ENCODE results near the gene CD83. TPM values are rescaled to one million over a fixed set of nuclear protein-coding genes. Genes with fewer than 3 reads are reported as not detected.

CD83 gene
- total and polyA plus RNA-seq, 2 of the 4 experiments (the other 2 are of a cell fraction) = 2.0 to 2.5 TPM

DNA sequence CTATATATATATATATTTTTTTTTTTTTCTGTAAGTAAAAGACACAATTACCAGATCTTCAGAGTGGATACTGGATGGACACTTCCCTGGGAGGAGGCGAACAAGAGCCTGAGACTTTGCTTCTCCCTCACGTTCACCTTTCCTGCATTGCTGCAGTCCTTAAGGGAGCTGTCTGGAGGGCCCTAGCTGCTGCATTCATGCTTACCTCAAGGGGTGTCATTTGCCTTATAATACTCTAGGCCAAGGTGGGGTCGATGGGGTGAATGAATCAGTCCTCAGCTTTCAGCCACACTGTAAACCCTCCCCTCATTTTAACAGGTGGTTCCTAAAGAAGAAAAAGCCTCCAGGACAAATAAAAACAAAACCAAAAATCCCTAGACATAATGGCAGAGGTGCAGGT, 34.8 kb upstream of the CD83 start:
- no peak for DNase-seq

More for the DNA sequence above, 34.8 kb upstream of the CD83 start:
- no peak overlapping the region for H2BK20ac ChIP-seq (ENCODE audit: low read depth, low read length)
- no peak overlapping the region for H2AK9ac ChIP-seq (replicated peaks; ENCODE audit: low read depth, low read length, poor library complexity)
- H4K5ac ChIP-seq (ENCODE audit: low read depth, low read length) = no peak overlapping the region
- dilution Hi-C loops (cut with HindIII; ENCODE audit: low sequenced_read_pairs, unreplicated experiment) (no loop called here), in situ Hi-C loops (cut with MboI; ENCODE audit: low sequenced_read_pairs) (no loop called here), intact Hi-C loops (cut with micrococcal nuclease) (no loop called here)
- no peak overlapping the region for H4K91ac ChIP-seq (ENCODE audit: insufficient read depth, low read depth, low read length)
- no peak overlapping the region for H2BK5ac ChIP-seq (ENCODE audit: low read depth, low read length, poor library complexity, severe bottlenecking)
- H2AFZ ChIP-seq (replicated peaks; ENCODE audit: low read length, poor library complexity) = no peak overlapping the region
- ChIA-PET POLR2A (ENCODE audit: unreplicated experiment) (no interaction called here), CTCF (no interaction called here)
- no peak overlapping the region for H3K23ac ChIP-seq (ENCODE audit: low read depth, low read length)
- BruUV-seq (replicated peaks) = no TSS peak
- no peaks in the 10 kb centered on the region for H3K4me1 ChIP-seq (ENCODE audit: control insufficient read depth, insufficient read depth, low read length)
- H2AK5ac ChIP-seq (ENCODE audit: low read depth, low read length) = no peak overlapping the region
- H3K9me3 ChIP-seq (ENCODE audit: control insufficient read depth, insufficient read depth, low read length) = no peaks in the 10 kb centered on the region
- H3K56ac ChIP-seq (ENCODE audit: extremely low read depth, insufficient read depth, low read length) = no peak overlapping the region
- no peak overlapping the region for H4K8ac ChIP-seq (ENCODE audit: low read depth in 2 of 2, low read length in 2 of 2)
- H3K14ac ChIP-seq (replicated peaks; ENCODE audit: low read depth, low read length) = no peak overlapping the region
- no CpG with 5 or more reads among the region's 3 CpGs for WGBS, 2 experiments (ENCODE audit: extremely low coverage in 2 of 2, insufficient read length in 1 of 2)
- no peak overlapping the region for H2BK15ac ChIP-seq (ENCODE audit: low read depth, low read length)
- no peak overlapping the region for H3K4me3 ChIP-seq (ENCODE audit: insufficient read depth, low read depth, low read length)
- no peaks in the 10 kb centered on the region for H3K36me3 ChIP-seq (ENCODE audit: control insufficient read depth, insufficient read depth, low read length)
- no peak for ATAC-seq (ENCODE audit: low read depth)
- H4K20me1 ChIP-seq (ENCODE audit: insufficient read depth, low read length) = no peaks in the 10 kb centered on the region
- H2BK120ac ChIP-seq (ENCODE audit: low read depth, low read length) = no peak overlapping the region
- no peak overlapping the region for H3K4ac ChIP-seq (ENCODE audit: low read depth, low read length)
- no peaks in the 10 kb centered on the region for H3K9me1 ChIP-seq (ENCODE audit: insufficient read depth, low read length)
- no peak overlapping the region for H3K18ac ChIP-seq (ENCODE audit: low read depth, low read length)
- H3K9ac ChIP-seq (ENCODE audit: low read depth, low read length) = no peak overlapping the region
- TF ChIP-seq, protein P1, sequence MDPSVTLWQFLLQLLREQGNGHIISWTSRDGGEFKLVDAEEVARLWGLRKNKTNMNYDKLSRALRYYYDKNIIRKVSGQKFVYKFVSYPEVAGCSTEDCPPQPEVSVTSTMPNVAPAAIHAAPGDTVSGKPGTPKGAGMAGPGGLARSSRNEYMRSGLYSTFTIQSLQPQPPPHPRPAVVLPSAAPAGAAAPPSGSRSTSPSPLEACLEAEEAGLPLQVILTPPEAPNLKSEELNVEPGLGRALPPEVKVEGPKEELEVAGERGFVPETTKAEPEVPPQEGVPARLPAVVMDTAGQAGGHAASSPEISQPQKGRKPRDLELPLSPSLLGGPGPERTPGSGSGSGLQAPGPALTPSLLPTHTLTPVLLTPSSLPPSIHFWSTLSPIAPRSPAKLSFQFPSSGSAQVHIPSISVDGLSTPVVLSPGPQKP (IDR thresholded peaks at IDR 0.05; ENCODE audit: borderline replicate concordance, low read depth, low read length) = no peak
- no peak for TF ChIP-seq FOS (IDR thresholded peaks at IDR 0.05; ENCODE audit: low read depth, low read length)
- no peak for TF ChIP-seq SMC3 (IDR thresholded peaks at IDR 0.05; ENCODE audit: low read depth, low read length)
- no peak for TF ChIP-seq MAFK (IDR thresholded peaks at IDR 0.05; ENCODE audit: low read depth, low read length)
- TF ChIP-seq, protein P2, sequence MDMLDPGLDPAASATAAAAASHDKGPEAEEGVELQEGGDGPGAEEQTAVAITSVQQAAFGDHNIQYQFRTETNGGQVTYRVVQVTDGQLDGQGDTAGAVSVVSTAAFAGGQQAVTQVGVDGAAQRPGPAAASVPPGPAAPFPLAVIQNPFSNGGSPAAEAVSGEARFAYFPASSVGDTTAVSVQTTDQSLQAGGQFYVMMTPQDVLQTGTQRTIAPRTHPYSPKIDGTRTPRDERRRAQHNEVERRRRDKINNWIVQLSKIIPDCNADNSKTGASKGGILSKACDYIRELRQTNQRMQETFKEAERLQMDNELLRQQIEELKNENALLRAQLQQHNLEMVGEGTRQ (IDR thresholded peaks at IDR 0.05; ENCODE audit: low read depth, low read length) = no peak
- TF ChIP-seq POLR2A (IDR thresholded peaks at IDR 0.05; ENCODE audit: low read depth, low read length) = no peak
- no peak for TF ChIP-seq NFE2L2 (IDR thresholded peaks at IDR 0.05; ENCODE audit: low read depth, low read length)
- TF ChIP-seq BHLHE40 (IDR thresholded peaks at IDR 0.05; ENCODE audit: low read depth, low read length) = no peak
- no peak for TF ChIP-seq MXI1 (IDR thresholded peaks at IDR 0.05; ENCODE audit: borderline replicate concordance, low read depth, low read length)
- no peak for TF ChIP-seq RCOR1 (IDR thresholded peaks at IDR 0.05; ENCODE audit: insufficient replicate concordance, low read length)
- no peak for TF ChIP-seq CTCF (conservative IDR thresholded peaks at IDR 0.05; ENCODE audit: low read depth, low read length)
- TF ChIP-seq CEBPB (IDR thresholded peaks at IDR 0.05; ENCODE audit: low read depth, low read length) = no peak
- no peak for TF ChIP-seq RAD21 (IDR thresholded peaks at IDR 0.05; ENCODE audit: low read length)
- H3K4me2 ChIP-seq (ENCODE audit: low read depth, low read length) = no peak overlapping the region
- no peaks in the 10 kb centered on the region for H3K79me1 ChIP-seq (ENCODE audit: low read depth in 1 of 2, low read length in 2 of 2)
- H3K27me3 ChIP-seq (ENCODE audit: control insufficient read depth, insufficient read depth, low read length) = peaks cover 21% of the 10 kb centered on the region
- no peak overlapping the region for H3K27ac ChIP-seq (ENCODE audit: insufficient read depth, low read length)

Measured in IMR-90 (cell line).